HepG2 (cell line): ENCODE results near the gene S100A13. TPM values are rescaled to one million over a fixed set of nuclear protein-coding genes. Genes with fewer than 3 reads are reported as not detected.

Source experiments
- ATAC-seq: fragments of 200-7000 bp; cut with Tn5 transposase; 3 replicates; pipeline ENCODE4 v1.9.1; 2020; ENCODE audit warnings: mild to moderate bottlenecking, moderate library complexity
- BruUV-seq: library from RNA; stranded (reverse); fragments of 400-500 nt; replicated peaks from 2 replicates; lab custom pipeline; 2021; lab: Mats Ljungman, UMichigan
- CTCF ChIA-PET: fragments of 300-600 bp; formaldehyde crosslinking; extraction: SDS; loops from one replicate; lab custom pipeline; 2021; ENCODE audit warnings: low total read pairs, inconsistent platforms, low intra/inter-chr PET ratio; lab: Yijun Ruan, JAX
- POLR2A ChIA-PET: fragments of 350-600 bp; sonication (Branson Sonifier 250); formaldehyde crosslinking; loops from one replicate; lab custom pipeline; 2020; ENCODE audit warnings: antibody characterized with exemption, inconsistent platforms; lab: Yijun Ruan, JAX
- DNase-seq: peaks from one replicate; pipeline ENCODE4 v3.0.0-alpha.2; 2015; ENCODE audit warnings: low spot score
- FAIRE-seq: peaks from 3 replicates; lab custom pipeline; 2011; peaks lifted over from hg19 to GRCh38; lab: Jason Lieb, UNC
- H2AFZ ChIP-seq: one replicate; pipeline ENCODE4 v1.6.1; 2011; ENCODE audit warnings: low read length, inconsistent platforms
- H3K27ac ChIP-seq: fragments of 300-600 bp; 3 replicates; pipeline ENCODE4 v1.8.0; 2011; ENCODE audit warnings: mixed run types, mild to moderate bottlenecking, mixed read lengths, low read length, inconsistent platforms; ENCODE audit not compliant: insufficient read depth; ENCODE audit errors: extremely low read length
- H3K27me3 ChIP-seq, 2 experiments: fragments of 200-600 bp in 1 of 2; 2 replicates in 1 of 2; 3 replicates in 1 of 2; pipeline versions ENCODE4 v1.6.0 to v1.8.0; 2011; ENCODE audit warnings: low read length in 2 of 2, mild to moderate bottlenecking in 2 of 2, moderate library complexity in 2 of 2, inconsistent platforms in 1 of 2; ENCODE audit not compliant: insufficient read depth in 2 of 2, control insufficient read depth in 1 of 2
- H3K36me3 ChIP-seq, 2 experiments: fragments of 200-600 bp in 1 of 2; replicated peaks in 1 of 2; 2 replicates in 1 of 2; 3 replicates in 1 of 2; pipeline versions ENCODE4 v1.5.1 to v1.8.0; 2011; ENCODE audit warnings: low read length in 2 of 2, inconsistent platforms in 1 of 2; ENCODE audit not compliant: insufficient read depth in 2 of 2, control insufficient read depth in 1 of 2
- H3K4me1 ChIP-seq: 2 replicates; pipeline ENCODE4 v1.5.1; 2012; ENCODE audit warnings: low read length, inconsistent platforms; ENCODE audit not compliant: insufficient read depth
- H3K4me2 ChIP-seq: 2 replicates; pipeline ENCODE4 v1.6.0; 2011; ENCODE audit warnings: low read depth, low read length, inconsistent platforms
- H3K4me3 ChIP-seq, 3 experiments: fragments of 200-600 bp in 1 of 3; sonication (generic), shearing (Covaris generic) in 1 of 3; replicated peaks in 1 of 3; 2 replicates each; pipeline ENCODE4 v1.5.1; 2011 to 2016; ENCODE audit warnings: low read length in 3 of 3, inconsistent platforms in 2 of 3, low read depth in 2 of 3, mild to moderate bottlenecking in 2 of 3, control low read depth in 1 of 3, mixed read lengths in 1 of 3; ENCODE audit not compliant: insufficient read depth in 1 of 3
- H3K79me2 ChIP-seq: one replicate; pipeline ENCODE4 v1.6.1; 2011; ENCODE audit warnings: low read length, inconsistent platforms; ENCODE audit not compliant: insufficient read depth
- H3K9ac ChIP-seq: 2 replicates; pipeline ENCODE4 v1.6.0; 2011; ENCODE audit warnings: mild to moderate bottlenecking, low read depth, low read length, inconsistent platforms; ENCODE audit not compliant: insufficient read depth
- H3K9me3 ChIP-seq: 2 replicates; pipeline ENCODE4 v1.5.1; 2012; ENCODE audit warnings: mild to moderate bottlenecking, low read length
- H4K20me1 ChIP-seq: 2 replicates; pipeline ENCODE4 v1.6.0; 2011; ENCODE audit warnings: inconsistent platforms, mild to moderate bottlenecking, low read length, moderate library complexity; ENCODE audit not compliant: insufficient read depth
- EHMT2 ChIP-seq: fragments of 200-600 bp; sonication (generic); IDR thresholded peaks from 2 replicates; pipeline ENCODE4 v1.7.0; 2017; ENCODE audit warnings: antibody characterized with exemption, low read depth, low read length, borderline replicate concordance
- HNF1B ChIP-seq: sonication (generic); formaldehyde crosslinking; IDR thresholded peaks from 2 replicates; pipeline ENCODE4 v1.5.1; 2020; ENCODE audit warnings: mild to moderate bottlenecking, moderate library complexity, missing genetic modification reagents
- HOXA5 ChIP-seq: sonication (generic); formaldehyde crosslinking; IDR thresholded peaks from 2 replicates; pipeline ENCODE4 v1.4.0; 2020; ENCODE audit warnings: missing genetic modification reagents
- SIX4 ChIP-seq: sonication (generic); formaldehyde crosslinking; IDR thresholded peaks from 2 replicates; pipeline ENCODE4 v1.4.0; 2020; ENCODE audit warnings: missing genetic modification reagents
- WGBS: methylation state at CpG from one replicate; pipeline ENCODE4 v1.1.6; 2017; ENCODE audit warnings: low lambda C conversion rate; 5-methylcytosine and 5-hydroxymethylcytosine counted together
- in situ Hi-C: cut with HindIII; loops from 2 replicates; pipeline ENCODE4 v1.10.0; 2017; ENCODE audit warnings: low pct_unique_long_range_greater_than_20kb; ENCODE audit not compliant: extremely low pct_ligation_motif_present
- intact Hi-C: fragments of 100-400 bp; cut with micrococcal nuclease; formaldehyde crosslinking; loops from one replicate; pipeline ENCODE4 v1.10.0; 2022; ENCODE audit not compliant: unreplicated experiment
- polyA plus RNA-seq, 8 experiments: library from polyadenylated mRNA; depleted of rRNA in 3 of 8; stranded (reverse) in 7 of 8; unstranded in 1 of 8; fragments of >200 nt; fragmentation: Illumina TruSeq in 4 of 8; extraction: Trizol in 4 of 8; gene quantifications; 2 replicates each; pipeline versions ENCODE4 v1.2.1 to v1.2.3, GENCODE V29; 2011 to 2016; ENCODE audit warnings: low read depth in 4 of 8, missing spikeins in 1 of 8, mixed read lengths in 1 of 8; ENCODE audit not compliant: insufficient read depth in 1 of 8
- total RNA-seq, 5 experiments: library from RNA; depleted of rRNA; stranded (reverse); fragments of >200 nt; fragmentation: Illumina TruSeq; extraction: Trizol; gene quantifications; 2 replicates each; pipeline ENCODE4 v1.2.3, GENCODE V29; 2016; ENCODE audit warnings: low read depth in 1 of 5

The S100A13 gene
- total and polyA plus RNA-seq, 2 of the 13 experiments (the other 11 are each of a cell fraction or from before 2014, with no cell fraction given): 89.5 to 172 TPM

- in situ Hi-C loops (no loop called here), intact Hi-C loops (no loop called here)
- Histone ChIP-seq H3K4me1 (peaks cover 48% of the 10 kb centered on the region), H3K27ac (no peak overlapping the region), H3K27me3 (no peaks in the 10 kb centered on the region), H3K4me2 (peak overlapping the region; percentile 79), H2AFZ (no peak overlapping the region), H3K36me3 (peaks cover 10 to 49% of the 10 kb centered on the region in 2 experiments), H3K4me3 (no peak overlapping the region), H4K20me1 (peaks cover 13% of the 10 kb centered on the region), H3K9me3 (no peaks in the 10 kb centered on the region), H3K9ac (no peak overlapping the region), H3K79me2 (peaks cover 32% of the 10 kb centered on the region)
- CTCF ChIA-PET: no interaction called here
- WGBS: 91% methylated on average over 7 of the region's 7 CpGs
- POLR2A ChIA-PET: interaction anchor here (2.5 to 2.7 kb wide), 4 partner anchors 12 to 28 kb away, joined by 9 to 63 read pairs (median 45); partner anchors contain the start of genes S100A16 and SNAPIN
- TF ChIP-seq SIX4 (CRISPR knock-in tag) (no peak), HOXA5 (CRISPR knock-in tag) (no peak), EHMT2 (no peak), HNF1B (CRISPR knock-in tag) (no peak)
- no TSS peak for BruUV-seq
- ATAC-seq: no peak
- DNase-seq: no peak
- no peak for FAIRE-seq
Observed at GRCh38 chr1:153635872-153636271, 8.6 kb upstream of the S100A13 start.
